Right kidney (tissue), 1 donor: Measurements from ENCODE around the gene TANK.
"Not testable (repeated sequence)": the region's sequence is repeated elsewhere in the genome, so short reads cannot be mapped to it uniquely, and the experiment has no call there.

ENCODE experiments used
- DNase-seq: peaks from one replicate; pipeline ENCODE4 v3.0.0-alpha.2; 2016

TANK gene

DNA sequence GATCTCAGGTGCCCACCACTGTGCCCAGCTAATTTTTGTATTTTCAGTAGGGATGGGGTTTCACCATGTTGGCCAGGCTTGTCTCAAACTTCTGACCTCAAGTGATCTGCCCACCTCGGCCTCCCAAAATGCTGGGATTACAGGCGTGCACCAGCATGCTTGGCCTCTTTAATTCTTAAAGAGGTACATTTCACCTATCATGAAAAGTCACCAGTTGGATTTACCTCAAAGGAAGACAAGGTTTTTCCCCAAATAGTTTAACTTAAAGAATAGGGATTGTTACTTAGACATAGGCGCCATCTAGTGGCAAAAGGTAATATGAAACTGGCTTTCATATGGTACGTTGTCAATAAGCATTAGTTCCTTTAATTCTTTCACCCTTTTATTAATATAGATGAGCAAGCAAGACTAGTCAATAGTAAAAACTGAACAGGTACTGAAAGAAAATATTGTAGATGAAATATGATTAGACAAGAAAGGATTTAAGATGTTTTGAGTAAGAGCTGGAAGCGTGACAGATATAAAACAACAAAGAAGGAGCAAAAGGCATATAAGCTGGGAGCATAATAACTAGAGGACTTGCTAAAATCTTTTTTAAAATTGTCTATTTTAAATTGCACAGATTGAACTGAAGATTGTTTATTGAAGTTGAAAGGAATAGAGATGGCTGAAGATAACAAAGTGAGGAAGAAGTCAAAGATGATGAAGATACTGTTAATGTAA, 113.0 kb downstream of the TANK start:
- no peak for DNase-seq

DNA sequence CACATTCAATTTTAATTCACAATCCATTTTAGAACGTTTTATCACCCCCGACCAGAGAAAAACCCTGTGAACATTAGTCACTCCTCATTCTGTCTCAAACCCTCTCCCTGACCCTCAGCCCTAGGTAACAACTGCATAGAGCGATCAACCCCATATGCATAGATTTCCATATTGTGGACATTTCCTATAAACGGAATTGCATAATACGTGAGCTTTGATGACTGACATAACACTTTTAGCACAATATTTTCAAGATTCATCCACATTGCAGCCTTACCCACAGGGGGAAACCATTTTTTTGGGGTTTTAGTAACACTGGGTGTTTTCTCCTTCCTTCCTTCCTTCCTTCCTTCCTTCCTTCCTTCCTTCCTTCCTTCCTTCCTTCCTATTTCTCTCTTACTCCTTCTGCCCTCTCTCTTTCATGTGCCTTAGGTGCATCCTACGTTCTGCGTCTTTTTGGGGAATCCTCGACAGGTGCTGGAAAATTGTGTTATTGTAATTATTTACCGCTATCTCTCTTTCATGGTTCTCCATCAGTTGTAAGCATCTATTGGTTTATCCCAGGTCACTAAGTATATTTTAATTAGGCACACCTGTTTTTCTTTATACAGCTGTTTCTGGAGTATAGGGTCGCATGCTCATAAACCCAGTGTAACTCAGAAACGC, 118.5 kb downstream of the TANK start:
- not testable (repeated sequence) for DNase-seq

DNA sequence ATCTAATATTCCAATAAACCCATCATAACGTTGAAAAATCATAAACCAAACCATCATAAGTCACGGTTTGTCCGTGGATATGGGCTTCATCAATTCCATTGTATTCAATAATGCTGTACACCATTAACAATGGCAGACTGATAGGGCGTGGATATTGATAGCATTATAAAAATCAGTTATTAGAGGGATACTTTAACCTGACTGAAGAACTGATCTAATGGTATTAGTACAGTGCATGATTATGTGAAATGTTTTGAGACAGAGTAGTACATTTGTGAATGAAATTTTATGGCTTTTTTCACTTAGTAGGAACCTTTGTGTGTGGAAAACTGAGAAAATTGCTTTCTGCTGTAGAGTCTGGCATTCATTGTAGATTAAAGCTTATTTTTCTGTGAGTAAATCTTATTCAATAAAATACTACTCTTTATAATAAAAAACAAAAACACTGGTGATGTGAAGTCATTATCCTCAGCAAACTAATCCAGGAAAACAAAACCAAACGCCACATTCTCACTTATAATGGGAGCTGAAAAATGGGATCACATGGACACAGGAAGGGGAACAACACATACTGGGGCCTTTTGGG, 119.1 kb downstream of the TANK start:
- not testable (repeated sequence) for DNase-seq

DNA sequence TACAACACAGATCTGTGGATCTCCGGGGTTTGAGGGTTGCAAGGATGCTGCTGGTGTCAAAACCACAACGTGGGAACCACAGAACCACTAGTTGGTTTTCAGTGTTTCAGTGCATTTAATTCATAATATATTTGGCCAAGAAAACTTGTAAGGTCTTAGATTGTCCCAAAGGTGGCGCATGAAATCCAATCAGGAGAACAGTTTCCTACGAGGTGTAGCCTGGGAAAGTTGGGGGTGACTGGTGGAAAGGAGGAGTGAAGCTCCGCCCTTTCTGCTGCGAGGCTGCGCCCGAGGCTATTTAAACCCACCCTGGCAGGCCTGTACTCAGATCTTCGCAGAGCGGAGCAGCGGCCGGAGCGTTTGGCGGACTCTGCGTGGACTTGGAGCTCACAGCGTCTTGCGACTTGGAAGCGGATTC, 120.7 kb downstream of the TANK start:
- not testable (repeated sequence) for DNase-seq

DNA sequence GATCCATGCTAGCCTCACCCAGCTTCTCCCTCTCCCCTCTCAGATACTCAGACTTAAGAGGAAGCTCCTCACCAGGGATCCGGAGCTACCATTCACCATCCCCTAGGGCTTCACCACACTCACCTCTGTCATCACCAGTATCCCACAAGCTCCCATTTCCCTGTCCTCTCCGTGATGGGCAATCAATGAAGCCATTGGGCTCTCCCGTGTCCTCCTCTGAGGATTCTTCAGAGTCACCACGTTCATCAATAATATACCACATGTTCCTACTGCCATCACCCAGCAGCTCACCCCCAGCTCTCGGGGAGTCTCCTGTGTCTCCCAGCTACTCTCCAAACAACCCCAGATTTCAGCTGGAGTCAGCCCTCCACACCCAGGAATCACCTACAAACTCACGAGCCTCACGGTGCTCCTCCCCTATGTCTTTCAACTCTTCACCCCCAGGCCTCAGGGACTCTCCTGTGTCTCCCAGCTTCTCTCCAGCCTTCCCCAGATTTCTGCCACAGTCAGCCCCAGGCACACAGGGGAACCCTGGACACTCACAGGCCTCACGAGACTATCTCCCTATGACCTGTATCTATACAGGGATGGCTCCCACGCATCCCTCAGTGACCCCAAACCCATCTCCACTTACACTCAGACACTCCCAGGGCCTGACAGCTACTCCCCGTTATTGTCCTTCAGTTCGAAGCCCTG, 121.5 kb downstream of the TANK start:
- DNase-seq, result not testable (repeated sequence)

DNA sequence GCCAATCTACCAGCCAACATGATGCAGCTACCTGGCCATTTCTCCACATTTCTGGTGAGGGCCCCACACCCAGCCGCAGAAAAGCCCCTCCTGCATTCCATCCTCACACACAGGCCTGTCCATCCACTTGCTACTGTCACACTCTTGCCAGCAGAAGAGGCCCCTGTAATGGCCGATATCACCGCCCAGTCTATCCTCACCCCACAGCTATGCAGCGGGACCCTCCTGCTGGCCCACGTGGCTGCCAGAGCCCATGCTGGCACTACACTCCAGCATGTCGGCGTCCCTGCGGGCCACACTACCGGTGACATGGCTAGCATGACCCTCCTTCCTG, 122.0 kb downstream of the TANK start:
- DNase-seq, result not testable (repeated sequence)

DNA sequence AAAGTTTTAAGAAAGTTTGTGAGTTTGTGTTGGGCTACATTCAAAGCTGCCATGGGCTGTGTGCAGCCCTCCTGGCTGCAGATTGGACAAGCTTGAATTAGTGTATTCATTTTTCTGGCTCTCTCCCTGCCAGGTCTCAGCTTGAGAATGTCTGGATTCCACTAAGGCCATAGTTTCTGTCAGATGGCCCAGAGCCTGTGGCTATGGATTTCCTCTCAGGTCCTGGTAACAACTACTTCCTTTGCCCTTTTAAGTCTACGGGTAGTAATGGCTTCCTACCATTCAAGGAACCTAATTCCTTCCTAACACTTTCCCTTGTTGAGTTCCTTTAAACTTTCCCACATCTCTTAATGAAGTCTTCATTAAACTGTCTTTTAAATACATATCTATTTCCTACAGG, 123.7 kb downstream of the TANK start:
- DNase-seq, result no peak
